MG63 (cell line): ENCODE data around the gene NOL3. TPM values are rescaled to one million over a fixed set of nuclear protein-coding genes. Genes with fewer than 3 reads are reported as not detected.

Experiments
- DNase-seq: peaks from one replicate; pipeline ENCODE4 v3.0.0-alpha.2; 2020
- H3K27me3 ChIP-seq: fragments of 250-450 bp; sonication (Bioruptor Pico); 2 replicates; pipeline ENCODE4 v1.5.1; 2020; ENCODE audit warnings: mild to moderate bottlenecking, moderate library complexity
- H3K36me3 ChIP-seq: fragments of 250-450 bp; sonication (Bioruptor Pico); 2 replicates; pipeline ENCODE4 v1.5.1; 2020; ENCODE audit warnings: mild to moderate bottlenecking, moderate library complexity
- H3K4me3 ChIP-seq: fragments of 250-450 bp; sonication (Bioruptor Pico); 2 replicates; pipeline ENCODE4 v1.5.1; 2020; ENCODE audit warnings: mild to moderate bottlenecking, moderate library complexity
- H3K9me3 ChIP-seq: fragments of 250-450 bp; sonication (Bioruptor Pico); 2 replicates; pipeline ENCODE4 v1.5.1; 2020; ENCODE audit warnings: mild to moderate bottlenecking, moderate library complexity
- total RNA-seq: library from RNA; depleted of rRNA; stranded (reverse); fragments of >200 nt; shearing (Covaris generic); gene quantifications from 2 replicates; pipeline ENCODE4 v1.2.3, GENCODE V29; 2014; ENCODE audit warnings: low replicate concordance

Gene NOL3
- total RNA-seq, 1 experiment from 2014 or later, result 16.5 TPM

DNA sequence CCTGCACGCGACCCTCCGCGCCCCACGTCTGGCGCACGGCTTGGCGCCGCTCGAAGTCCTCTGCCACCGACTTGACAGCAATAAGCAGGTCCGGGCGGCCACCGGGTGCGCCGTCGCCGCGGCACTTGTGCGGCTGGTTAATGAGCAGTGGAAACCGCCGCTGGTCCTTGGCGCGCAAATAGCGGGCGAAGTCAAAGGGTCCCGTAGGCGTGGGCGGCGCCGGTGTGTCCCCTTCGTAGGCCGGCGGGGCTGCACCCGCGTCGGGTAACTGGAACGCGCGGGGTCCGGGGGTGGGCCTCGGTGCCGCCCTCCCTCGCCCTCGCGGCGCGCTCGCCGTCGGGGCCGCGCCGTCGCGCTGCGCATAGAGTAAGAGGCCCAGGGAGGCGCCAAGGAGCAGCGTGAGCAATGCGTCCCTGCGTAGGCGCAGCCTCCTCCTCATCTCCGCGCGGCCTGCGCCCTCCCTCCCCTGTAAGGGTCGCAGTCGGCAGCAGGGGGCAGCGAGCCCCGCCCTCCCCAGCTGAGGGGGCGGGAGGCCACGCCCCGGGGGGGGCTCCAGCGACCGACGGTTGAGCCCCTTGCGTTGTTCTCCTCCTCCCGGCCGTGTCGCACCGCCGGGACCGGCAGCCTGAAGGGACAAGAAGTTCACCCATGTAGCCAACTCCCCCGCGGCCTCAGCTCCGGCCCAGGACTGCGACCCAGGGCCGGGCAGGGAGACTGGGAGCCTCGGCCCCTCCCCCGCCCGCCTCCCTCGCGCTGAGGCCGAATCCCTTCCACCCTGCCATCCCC, 20.1 kb upstream of the NOL3 start:
- Histone ChIP-seq H3K27me3 (no peaks in the 10 kb centered on the region), H3K36me3 (peaks cover 4% of the 10 kb centered on the region), H3K9me3 (no peaks in the 10 kb centered on the region), H3K4me3 (peak overlapping the region; percentile 67)
- peak; percentile 39 for DNase-seq

DNA sequence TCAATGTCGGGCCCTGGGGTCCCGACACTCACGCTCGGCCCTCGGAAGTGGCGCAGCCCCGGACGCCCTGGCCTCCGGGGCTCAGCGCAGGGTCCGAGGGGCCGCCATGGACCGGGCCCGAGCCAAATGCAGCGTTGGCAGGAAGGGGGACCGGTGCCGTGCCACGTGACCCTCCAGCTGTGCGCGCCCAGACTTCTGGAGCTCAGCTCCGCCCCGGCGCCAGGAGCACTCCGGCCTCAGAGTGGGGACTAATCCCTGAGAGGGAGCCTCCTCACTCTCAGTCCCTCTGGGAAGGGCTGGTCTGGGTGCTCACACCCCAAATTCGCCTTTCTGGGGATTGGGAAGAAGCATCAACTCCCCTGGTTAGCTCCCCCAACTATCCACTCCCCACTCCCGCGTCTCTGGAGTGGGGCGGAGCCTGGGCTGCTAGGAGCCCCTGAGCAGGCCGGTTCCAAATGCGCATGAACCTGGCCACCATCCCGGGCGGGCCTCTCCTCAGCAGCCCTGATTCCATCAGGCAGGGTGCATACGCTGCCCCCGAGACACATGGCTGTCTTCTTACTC, 19.4 kb upstream of the NOL3 start, which contains the start of gene B3GNT9:
Gene B3GNT9, minus strand, starts transcription at position 166 of the 564 bp plus-strand sequence. CDS start 513 bp downstream, outside the sequence.
- Histone ChIP-seq H3K36me3 (peaks cover 4% of the 10 kb centered on the region), H3K27me3 (no peaks in the 10 kb centered on the region), H3K9me3 (no peaks in the 10 kb centered on the region), H3K4me3 (peak within 1 kb of the TSS; percentile 67)
- peak; percentile 79 for DNase-seq

DNA sequence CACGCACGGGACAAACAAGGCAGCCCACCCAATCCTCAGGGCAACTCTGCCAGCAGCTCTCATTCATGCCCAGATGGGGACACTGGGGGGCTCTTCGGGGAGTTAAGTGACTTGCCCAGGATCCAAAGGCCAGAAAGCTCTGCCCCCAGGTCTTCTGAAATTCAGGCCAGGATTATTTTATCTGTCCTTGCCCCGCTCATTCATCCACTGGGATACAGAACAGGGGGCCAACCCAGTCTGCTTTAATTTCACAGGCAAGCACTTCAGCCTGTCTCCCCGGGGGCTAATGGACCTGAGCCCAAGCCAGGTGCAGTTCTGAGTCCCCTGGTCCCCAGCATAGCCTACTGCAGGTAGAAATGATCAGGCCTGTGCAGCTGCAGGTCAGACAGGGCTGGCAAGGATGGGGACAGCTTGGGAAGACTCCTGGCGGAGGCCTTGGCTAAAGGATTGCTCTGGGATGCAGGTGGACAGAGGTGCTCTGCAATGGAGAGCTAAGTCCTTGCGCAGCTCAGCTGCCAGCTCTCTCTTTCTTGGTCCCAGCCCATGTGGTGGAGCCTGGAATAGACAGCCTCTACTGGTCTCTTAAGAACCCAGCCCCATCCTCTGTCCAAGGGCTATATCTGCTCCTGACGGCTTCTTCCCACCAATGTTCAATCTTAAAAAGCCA, 18.8 kb upstream of the NOL3 start:
- peak overlapping the region; percentile 67 for H3K4me3 ChIP-seq
- H3K27me3 ChIP-seq, result no peaks in the 10 kb centered on the region
- no peak for DNase-seq
- H3K9me3 ChIP-seq, result no peaks in the 10 kb centered on the region
- H3K36me3 ChIP-seq, result peaks cover 4% of the 10 kb centered on the region

DNA sequence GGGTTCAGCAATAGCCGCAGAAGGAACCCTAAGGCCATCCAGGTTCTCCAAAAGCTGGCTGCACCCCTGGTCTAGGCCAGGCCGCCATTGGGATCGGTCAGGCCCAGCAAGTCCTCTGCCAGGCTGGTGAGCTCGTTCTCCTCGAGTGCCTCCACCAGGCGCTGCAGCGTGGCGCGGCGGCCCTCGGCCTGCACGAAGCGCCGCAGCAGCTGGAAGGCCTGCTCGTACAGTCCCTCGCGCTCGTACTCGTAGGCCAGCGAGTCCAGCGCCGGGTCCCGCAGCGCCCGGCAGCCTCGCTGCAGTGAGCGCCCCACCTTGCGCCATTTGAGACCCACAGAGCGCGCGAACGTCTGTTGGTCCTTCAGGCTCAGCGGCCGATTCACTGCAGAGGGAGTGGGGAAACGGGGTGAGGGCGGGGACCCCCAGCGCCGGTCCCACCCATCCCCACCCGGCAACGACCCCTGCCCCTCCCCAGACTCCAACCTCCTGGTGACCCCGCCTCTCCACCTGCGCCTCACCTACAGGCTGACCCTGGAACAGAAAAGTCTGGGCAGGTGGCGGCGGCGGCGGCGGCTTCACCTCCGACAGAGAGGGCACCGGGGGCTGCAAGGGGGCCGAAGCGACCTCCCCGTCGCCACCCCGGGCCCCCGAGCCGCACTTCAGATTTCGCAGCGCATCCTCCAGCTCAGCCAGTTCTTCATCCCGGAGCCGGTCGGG, 15.6 kb upstream of the NOL3 start:
- Histone ChIP-seq H3K27me3 (no peaks in the 10 kb centered on the region), H3K9me3 (no peaks in the 10 kb centered on the region), H3K4me3 (no peak overlapping the region), H3K36me3 (no peaks in the 10 kb centered on the region)
- DNase-seq, result no peak

DNA sequence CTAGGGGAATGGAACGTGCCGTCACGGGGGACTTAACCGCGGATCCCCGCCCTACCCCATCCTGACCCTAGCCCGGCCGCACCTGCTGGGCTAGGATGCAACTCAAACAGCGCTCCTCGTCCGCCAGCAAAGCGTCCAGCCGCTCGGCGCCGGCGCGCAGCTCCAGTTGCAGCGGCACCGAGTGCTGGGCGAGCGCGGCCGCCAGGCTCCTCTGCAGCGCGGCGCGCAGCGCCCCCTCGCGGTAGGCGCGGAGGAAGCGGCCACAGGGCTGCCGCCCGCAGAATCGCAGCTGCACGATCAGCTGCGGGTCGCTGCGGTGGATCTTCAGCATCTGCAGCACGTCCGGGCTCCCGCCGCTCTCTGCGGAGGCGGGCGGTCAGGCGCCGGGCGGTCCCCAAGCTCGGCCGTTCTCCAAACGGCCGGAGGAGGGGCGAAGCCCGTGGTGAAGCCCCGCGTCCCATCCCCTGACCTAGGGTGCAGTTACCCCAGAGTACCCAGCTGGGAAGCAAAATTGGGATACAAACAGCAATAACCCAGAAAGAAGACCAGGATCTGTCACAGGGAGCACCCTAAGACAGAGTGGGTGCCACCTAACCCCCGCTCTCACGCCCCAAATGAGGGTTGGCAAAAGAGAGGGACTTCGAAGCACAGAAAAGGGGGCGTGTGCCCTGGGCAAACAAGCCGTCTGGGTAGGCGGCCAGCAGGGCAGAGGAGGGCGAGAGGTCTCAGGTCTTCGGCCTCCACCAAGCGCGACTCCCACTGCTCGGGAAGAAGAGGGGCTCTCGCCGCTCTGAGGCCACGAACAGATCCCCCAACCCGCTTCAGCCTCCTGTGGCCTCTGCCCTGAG, 14.8 kb upstream of the NOL3 start:
- Histone ChIP-seq H3K9me3 (no peaks in the 10 kb centered on the region), H3K36me3 (no peaks in the 10 kb centered on the region), H3K27me3 (no peaks in the 10 kb centered on the region), H3K4me3 (no peak overlapping the region)
- DNase-seq, result peak; percentile 61

DNA sequence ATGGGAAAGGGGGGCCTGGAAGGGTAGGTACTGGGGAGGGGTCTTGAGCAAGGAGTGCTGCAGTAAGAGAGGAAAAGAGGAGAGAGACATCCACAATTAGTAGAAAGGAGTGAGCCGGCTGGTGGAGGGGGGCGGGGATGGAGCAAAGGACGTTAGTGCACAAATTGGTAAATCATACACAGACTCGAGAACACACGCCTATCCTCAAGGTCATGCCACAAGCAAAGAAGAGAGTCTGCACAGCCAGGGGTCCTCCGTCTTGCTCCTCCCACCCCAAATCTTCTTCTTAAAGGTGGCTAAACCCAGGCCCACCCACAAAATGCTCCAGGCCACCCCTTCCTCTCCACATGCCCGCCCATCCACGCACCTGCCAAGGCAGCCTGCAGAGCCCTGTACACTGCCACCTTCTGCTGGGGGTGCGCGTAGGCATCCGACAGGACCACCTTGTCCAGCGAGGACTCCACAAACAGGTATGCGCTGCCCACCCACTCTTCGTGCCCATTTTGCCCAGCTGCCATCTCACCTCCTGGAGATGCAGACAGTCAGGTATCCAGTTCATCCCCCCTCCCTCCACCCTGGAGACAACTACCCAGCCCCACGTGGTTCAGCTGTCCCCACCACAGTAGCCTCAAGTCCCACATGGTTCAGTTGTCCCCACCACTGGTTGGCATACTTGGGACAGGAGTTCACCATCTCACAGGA, 14.0 kb upstream of the NOL3 start:
- DNase-seq, result no peak
- Histone ChIP-seq H3K27me3 (no peaks in the 10 kb centered on the region), H3K36me3 (no peaks in the 10 kb centered on the region), H3K9me3 (no peaks in the 10 kb centered on the region), H3K4me3 (no peak overlapping the region)

DNA sequence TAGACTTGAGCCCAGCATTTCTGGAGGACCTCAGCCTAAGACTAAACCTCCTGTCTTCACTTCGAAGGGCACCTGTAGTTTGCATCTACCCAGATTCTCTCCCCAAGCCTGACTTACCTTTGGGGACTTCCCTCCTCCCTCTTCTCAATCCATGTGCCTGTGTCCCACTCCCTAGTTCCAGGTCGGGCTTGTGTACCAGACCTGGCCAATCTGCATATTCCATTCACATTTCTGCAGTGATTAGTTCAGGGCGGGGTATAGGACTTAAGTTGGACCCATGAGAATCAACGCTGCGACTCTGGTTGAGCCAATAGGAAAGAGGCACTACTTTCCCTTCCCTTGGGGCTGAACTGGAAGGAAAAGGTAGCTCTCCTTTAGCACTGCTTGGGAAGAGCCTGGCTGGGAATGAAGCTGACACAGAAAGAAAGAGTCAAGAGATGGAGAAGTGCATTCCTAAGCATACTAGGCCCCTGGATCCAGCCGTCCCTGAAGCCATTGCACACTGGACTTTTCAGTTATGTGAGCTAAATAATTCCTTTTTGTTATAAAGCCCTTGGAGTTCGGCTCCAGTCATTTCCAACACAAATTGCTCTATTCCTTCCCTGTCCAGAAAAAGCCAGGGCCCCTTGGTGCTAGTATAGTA, 13.1 kb upstream of the NOL3 start:
- Histone ChIP-seq H3K36me3 (no peaks in the 10 kb centered on the region), H3K9me3 (no peaks in the 10 kb centered on the region), H3K27me3 (no peaks in the 10 kb centered on the region), H3K4me3 (no peak overlapping the region)
- DNase-seq, result no peak

DNA sequence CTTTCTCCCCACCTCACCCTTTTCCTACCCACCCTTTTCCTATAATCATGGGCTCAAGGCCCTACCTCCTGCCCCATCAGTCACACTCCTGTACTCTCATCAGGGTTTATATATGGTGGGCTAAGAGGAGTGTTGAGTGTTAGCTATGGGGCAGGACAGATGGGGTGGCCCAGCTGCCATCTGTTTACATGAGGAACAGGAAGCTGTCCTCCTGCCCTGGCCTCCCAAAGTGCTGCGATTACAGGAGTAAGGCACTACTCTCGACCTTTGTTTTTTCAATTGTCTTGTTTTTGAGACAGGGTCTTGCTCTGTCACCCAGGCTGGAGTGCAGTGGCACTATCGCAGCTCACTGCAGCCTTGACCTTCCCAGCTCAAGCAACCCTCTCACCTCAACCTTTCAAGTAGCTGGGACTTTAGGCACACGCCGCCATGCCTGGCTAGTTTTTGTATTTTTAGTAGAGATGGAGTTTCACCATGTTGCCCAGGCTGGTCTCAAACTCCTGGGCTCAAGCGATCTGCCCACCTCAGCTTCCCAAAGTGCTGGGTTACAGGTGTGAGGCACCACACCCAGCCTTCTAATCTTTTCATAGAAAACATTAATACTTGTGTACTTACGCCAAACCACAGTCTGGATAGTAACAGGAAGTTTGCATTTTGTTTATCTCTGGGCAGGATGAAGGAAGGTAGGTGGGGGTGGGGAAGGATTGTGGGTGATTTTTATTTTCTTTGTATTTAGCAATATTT, 12.3 kb upstream of the NOL3 start:
- no peak overlapping the region for H3K4me3 ChIP-seq
- H3K36me3 ChIP-seq, result no peaks in the 10 kb centered on the region
- H3K27me3 ChIP-seq, result no peaks in the 10 kb centered on the region
- DNase-seq, result no peak
- H3K9me3 ChIP-seq, result no peaks in the 10 kb centered on the region

DNA sequence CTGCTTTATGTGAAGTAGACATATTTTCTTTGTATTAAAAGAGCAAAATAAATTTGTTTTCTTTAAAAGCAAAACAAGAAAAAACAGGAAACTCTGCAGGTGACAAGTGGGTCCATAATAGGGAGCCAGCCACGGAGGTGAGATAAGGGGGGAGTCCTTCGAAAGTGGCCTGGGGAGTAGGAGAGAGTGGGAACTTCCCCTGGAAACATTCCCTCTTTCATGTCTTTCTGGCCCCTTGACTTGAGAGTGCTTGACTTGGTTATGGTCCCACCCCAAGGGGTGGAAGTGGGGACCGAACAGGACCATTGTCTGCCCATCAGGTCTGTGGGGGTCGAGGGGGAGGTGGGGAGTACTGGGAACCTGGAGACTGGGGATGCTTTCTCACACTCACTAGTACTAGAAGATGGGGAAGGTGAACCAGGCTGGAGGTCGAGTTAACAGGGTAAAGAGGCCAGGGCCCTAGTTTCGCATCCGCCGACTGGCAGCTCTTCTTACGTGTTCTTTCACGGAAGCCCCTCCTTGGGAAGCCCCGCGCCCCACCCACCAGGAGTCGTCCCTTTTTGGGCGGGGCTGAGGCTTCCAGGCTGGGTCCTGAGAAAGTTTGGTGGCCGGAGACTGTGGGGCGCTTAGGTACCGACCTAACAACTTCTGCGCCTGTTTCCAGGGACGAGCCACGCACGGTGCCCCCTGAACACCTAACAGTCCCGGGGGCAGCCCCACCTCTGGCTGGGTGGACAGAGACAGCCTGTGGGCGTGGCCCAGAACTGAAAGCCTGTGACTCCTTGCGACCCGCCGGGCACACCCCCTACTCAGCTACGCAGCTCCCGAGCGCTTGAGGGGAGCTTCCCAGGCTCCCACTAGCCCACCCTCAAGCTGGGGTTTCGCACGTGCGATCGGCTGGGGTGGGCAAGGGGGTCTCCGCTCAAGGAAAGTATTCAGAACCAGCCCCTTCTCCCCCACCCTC, 11.4 kb upstream of the NOL3 start:
- no peaks in the 10 kb centered on the region for H3K36me3 ChIP-seq
- no peaks in the 10 kb centered on the region for H3K27me3 ChIP-seq
- peak; percentile 24 for DNase-seq
- peak overlapping the region; percentile 79 for H3K4me3 ChIP-seq
- no peaks in the 10 kb centered on the region for H3K9me3 ChIP-seq

DNA sequence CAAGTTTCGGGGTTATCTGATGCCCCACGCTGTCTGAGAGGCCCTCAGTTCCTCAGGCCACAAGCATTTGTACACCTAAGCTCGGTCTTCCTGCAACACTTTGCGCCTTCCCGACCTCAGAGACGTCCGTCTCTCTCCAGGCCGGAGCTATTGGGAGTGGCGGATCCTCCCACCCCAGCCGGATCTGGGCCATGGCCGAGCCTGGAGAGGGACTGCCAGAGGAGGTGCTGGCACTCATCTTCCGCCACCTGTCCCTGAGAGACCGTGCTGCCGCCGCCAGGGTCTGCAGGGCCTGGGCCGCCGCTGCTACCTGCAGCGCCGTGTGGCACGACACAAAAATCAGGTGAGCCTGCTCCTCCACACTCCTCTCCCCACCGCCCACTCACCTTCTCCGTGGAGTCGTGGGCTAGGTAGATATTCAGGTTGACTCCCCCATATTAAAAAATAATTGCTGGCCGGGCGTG, 8.7 kb upstream of the NOL3 start:
- no peaks in the 10 kb centered on the region for H3K36me3 ChIP-seq
- no peaks in the 10 kb centered on the region for H3K27me3 ChIP-seq
- no peak overlapping the region for H3K4me3 ChIP-seq

DNA sequence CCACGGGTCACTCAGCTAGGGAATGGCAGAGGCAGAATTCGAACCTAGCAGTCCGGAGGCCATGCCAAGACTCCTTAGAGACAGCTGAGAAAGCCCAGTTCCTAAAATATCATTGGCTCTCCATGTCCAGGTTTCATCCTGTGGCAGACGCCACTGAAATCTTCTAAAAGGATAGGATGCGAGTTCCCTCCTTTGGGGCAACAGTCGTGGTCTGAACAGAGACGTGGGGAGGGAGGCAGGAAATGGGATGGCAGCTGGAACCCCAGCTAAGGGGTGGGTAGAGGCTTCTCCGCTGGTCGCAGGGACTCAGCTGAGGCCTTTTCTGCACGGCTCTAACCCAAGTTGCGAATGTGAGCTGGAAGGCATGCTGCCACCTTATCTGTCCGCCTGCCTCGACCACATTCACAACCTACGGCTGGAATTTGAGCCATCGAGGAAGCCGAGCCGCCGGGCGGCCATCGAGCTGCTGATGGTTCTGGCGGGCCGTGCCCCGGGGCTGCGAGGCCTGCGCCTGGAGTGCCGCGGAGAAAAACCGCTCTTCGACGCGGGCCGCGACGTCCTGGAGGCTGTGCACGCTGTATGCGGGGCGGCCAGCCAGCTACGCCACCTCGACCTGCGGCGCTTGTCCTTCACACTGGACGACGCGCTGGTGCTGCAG, 7.7 kb upstream of the NOL3 start:
- no peaks in the 10 kb centered on the region for H3K27me3 ChIP-seq

More for the DNA sequence above, 8.7 kb upstream of the NOL3 start:
- no peaks in the 10 kb centered on the region for H3K9me3 ChIP-seq
- DNase-seq, result no peak

DNA sequence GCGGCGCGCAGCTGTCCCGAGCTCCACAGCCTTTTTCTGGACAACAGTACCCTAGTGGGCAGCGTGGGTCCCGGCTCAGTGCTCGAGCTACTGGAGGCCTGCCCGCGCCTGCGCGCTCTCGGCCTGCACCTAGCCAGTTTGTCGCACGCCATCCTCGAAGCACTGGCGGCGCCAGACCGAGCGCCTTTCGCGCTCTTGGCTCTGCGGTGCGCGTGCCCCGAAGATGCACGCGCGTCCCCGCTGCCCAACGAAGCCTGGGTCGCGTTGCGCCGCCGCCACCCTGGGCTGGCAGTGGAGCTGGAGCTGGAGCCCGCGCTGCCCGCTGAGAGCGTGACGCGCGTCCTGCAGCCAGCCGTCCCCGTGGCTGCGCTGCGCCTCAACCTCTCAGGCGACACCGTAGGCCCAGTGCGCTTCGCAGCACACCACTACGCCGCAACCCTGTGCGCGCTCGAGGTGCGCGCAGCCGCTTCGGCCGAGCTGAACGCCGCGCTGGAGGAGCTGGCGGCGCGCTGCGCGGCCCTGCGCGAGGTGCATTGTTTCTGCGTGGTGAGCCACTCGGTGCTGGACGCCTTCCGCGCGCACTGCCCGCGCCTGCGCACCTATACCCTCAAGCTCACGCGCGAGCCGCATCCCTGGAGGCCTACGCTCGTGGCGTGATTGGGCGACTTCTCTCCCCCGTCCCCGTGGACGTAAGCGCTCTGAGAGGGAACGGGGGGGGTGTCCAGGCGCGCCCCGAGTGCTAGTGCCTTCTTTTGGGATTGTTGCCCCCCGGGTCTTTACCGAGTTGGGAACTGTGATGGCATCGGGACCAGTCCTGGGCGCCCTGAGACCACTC, 7.0 kb upstream of the NOL3 start:
- Histone ChIP-seq H3K4me3 (no peak overlapping the region), H3K36me3 (no peaks in the 10 kb centered on the region), H3K27me3 (no peaks in the 10 kb centered on the region), H3K9me3 (no peaks in the 10 kb centered on the region)
- DNase-seq, result no peak

More for the DNA sequence above, 7.7 kb upstream of the NOL3 start:
- Histone ChIP-seq H3K4me3 (no peak overlapping the region), H3K36me3 (no peaks in the 10 kb centered on the region), H3K9me3 (no peaks in the 10 kb centered on the region)
- no peak for DNase-seq
